Loucy (cell line): Measurements from ENCODE around the gene BANF1.

ENCODE experiments used
- H2AFZ ChIP-seq: fragments of 200-600 bp; sonication (generic); 2 replicates; pipeline ENCODE4 v1.6.0; 2016; ENCODE audit warnings: antibody characterized with exemption, mild to moderate bottlenecking, low read length, moderate library complexity
- H3F3A ChIP-seq: fragments of 200-600 bp; 2 replicates; pipeline ENCODE4 v1.6.0; 2016; ENCODE audit warnings: antibody characterized with exemption, low read depth, mild to moderate bottlenecking
- H3K27me3 ChIP-seq: fragments of 200-600 bp; sonication (generic); 2 replicates; pipeline ENCODE4 v1.6.1; 2014; ENCODE audit warnings: low read length, mild to moderate bottlenecking; ENCODE audit not compliant: insufficient read depth, poor library complexity, severe bottlenecking
- H3K36me3 ChIP-seq: fragments of 200-600 bp; sonication (generic); 2 replicates; pipeline ENCODE4 v1.6.1; 2016; ENCODE audit warnings: low read length; ENCODE audit not compliant: insufficient read depth
- H3K4me1 ChIP-seq: fragments of 200-600 bp; sonication (generic); 2 replicates; pipeline ENCODE4 v1.5.1; 2014; ENCODE audit warnings: low read length, mild to moderate bottlenecking; ENCODE audit not compliant: insufficient read depth, poor library complexity, severe bottlenecking
- H3K4me2 ChIP-seq: fragments of 200-600 bp; sonication (generic); 2 replicates; pipeline ENCODE4 v1.6.0; 2014; ENCODE audit warnings: antibody characterized with exemption, low read length, low read depth, mild to moderate bottlenecking; ENCODE audit not compliant: poor library complexity, severe bottlenecking
- H3K4me3 ChIP-seq: fragments of 200-600 bp; sonication (generic); 2 replicates; pipeline ENCODE4 v1.5.1; 2014; ENCODE audit warnings: low read length, mild to moderate bottlenecking, mixed read lengths; ENCODE audit not compliant: poor library complexity, severe bottlenecking
- H3K79me2 ChIP-seq: fragments of 200-600 bp; sonication (generic); 2 replicates; pipeline ENCODE4 v1.6.1; 2014; ENCODE audit warnings: low read length; ENCODE audit not compliant: insufficient read depth
- H3K9ac ChIP-seq: fragments of 200-600 bp; sonication (generic); 2 replicates; pipeline ENCODE4 v1.6.0; 2014; ENCODE audit warnings: mild to moderate bottlenecking, low read depth, low read length, moderate library complexity; ENCODE audit not compliant: poor library complexity, severe bottlenecking
- H3K9me2 ChIP-seq: fragments of 200-600 bp; sonication (generic); replicated peaks from 2 replicates; pipeline ENCODE4 v1.6.1; 2016; ENCODE audit warnings: low read depth, low read length, mixed read lengths
- H3K9me3 ChIP-seq: fragments of 200-600 bp; sonication (generic); 2 replicates; pipeline ENCODE4 v1.6.1; 2014; ENCODE audit warnings: mild to moderate bottlenecking, antibody characterized with exemption, low read length, low read depth; ENCODE audit not compliant: insufficient read depth
- H4K20me1 ChIP-seq: fragments of 200-600 bp; sonication (generic); 2 replicates; pipeline ENCODE4 v1.6.0; 2014; ENCODE audit warnings: antibody characterized with exemption, low read length, mild to moderate bottlenecking; ENCODE audit not compliant: insufficient read depth, poor library complexity, severe bottlenecking
- CTCF ChIP-seq: fragments of 200-600 bp; sonication (generic); conservative IDR thresholded peaks from 2 replicates; pipeline ENCODE4 v1.5.1; 2014; ENCODE audit warnings: mild to moderate bottlenecking, antibody characterized with exemption, low read length
- EZH2phosphoT487 ChIP-seq: fragments of 200-600 bp; IDR thresholded peaks from 2 replicates; pipeline ENCODE4 v1.6.1; 2018; ENCODE audit warnings: antibody characterized with exemption, mild to moderate bottlenecking, moderate library complexity, borderline replicate concordance

The BANF1 gene

GRCh38 chr11:65961267-65962140, 40.8 kb upstream of the BANF1 start, which contains the start of gene SART1:
Gene SART1 (plus strand): TSS chr11:65961734. CDS start chr11:65961781, 47 bp downstream.
- Histone ChIP-seq H3K79me2 (peaks cover 41% of the 10 kb centered on the region), H3K4me1 (peaks cover 23% of the 10 kb centered on the region), H3K9me2 (no peaks in the 10 kb centered on the region), H4K20me1 (peaks cover 26% of the 10 kb centered on the region), H3K9me3 (no peaks in the 10 kb centered on the region), H3K36me3 (peaks cover 26% of the 10 kb centered on the region; the same call in 1 of the 2 replicates), H3K4me3 (peak within 1 kb of the TSS; percentile 82), H3K27me3 (no peaks in the 10 kb centered on the region), H3K9ac (peak within 1 kb of the TSS; percentile 90), H3K4me2 (peak within 1 kb of the TSS; percentile 100), H3F3A (no peaks in the 10 kb centered on the region), H2AFZ (peak within 1 kb of the TSS; percentile 72)
- TF ChIP-seq CTCF (no peak), EZH2phosphoT487 (no peak)

GRCh38 chr11:65962141-65962564, 40.1 kb upstream of the BANF1 start:
- Histone ChIP-seq H3K79me2 (peaks cover 41% of the 10 kb centered on the region), H3K9me2 (no peaks in the 10 kb centered on the region), H3K4me3 (peak overlapping the region; percentile 82), H4K20me1 (peaks cover 26% of the 10 kb centered on the region), H3K27me3 (no peaks in the 10 kb centered on the region), H3K9ac (peak overlapping the region; percentile 90), H3K4me1 (peaks cover 23% of the 10 kb centered on the region), H3K36me3 (peaks cover 32% of the 10 kb centered on the region; the same call in 1 of the 2 replicates), H3K4me2 (peak overlapping the region; percentile 100), H3F3A (no peaks in the 10 kb centered on the region), H2AFZ (no peak overlapping the region), H3K9me3 (no peaks in the 10 kb centered on the region)
- TF ChIP-seq EZH2phosphoT487, result no peak
- TF ChIP-seq CTCF, result no peak

- no peak for TF ChIP-seq EZH2phosphoT487
- TF ChIP-seq CTCF, result no peak
- peaks cover 23% of the 10 kb centered on the region for H3K4me1 ChIP-seq
- no peaks in the 10 kb centered on the region for H3F3A ChIP-seq
- H3K9ac ChIP-seq, result no peak overlapping the region
- H4K20me1 ChIP-seq, result peaks cover 26% of the 10 kb centered on the region
- H3K4me3 ChIP-seq, result no peak overlapping the region
- H3K9me2 ChIP-seq, result no peaks in the 10 kb centered on the region
- H3K27me3 ChIP-seq, result no peaks in the 10 kb centered on the region
- H3K4me2 ChIP-seq, result no peak overlapping the region
- H2AFZ ChIP-seq, result no peak overlapping the region
- H3K36me3 ChIP-seq, result peaks cover 54% of the 10 kb centered on the region; the same call in 1 of the 2 replicates
- peaks cover 41% of the 10 kb centered on the region for H3K79me2 ChIP-seq
- no peaks in the 10 kb centered on the region for H3K9me3 ChIP-seq
These were observed 37.4 kb upstream of the BANF1 start for GRCh38 chr11:65964906-65965305.
